ENCODE data around the gene PJA1. TPM values are rescaled to one million over a fixed set of nuclear protein-coding genes. Genes with fewer than 3 reads are reported as not detected.

PJA1 gene
- polyA plus RNA-seq, 3 donors: 2.1 to 11.6 (median 8.8) TPM

- Histone ChIP-seq H3K9me3 (replicated peaks in 1 of 2; ENCODE audit: control insufficient read depth in 1 of 2, insufficient read depth in 1 of 2, low read length in 2 of 2) (no peaks in the 10 kb centered on the region), H4K20me1 (ENCODE audit: insufficient read depth, low read length) (no peaks in the 10 kb centered on the region), H3K4me3 (replicated peaks in 1 of 3; ENCODE audit: low read depth in 2 of 3, low read length in 3 of 3) (no peak overlapping the region), H3K4me1 (ENCODE audit: control insufficient read depth in 1 of 2, insufficient read depth in 2 of 2, low read length in 2 of 2) (no peaks in the 10 kb centered on the region), H3K36me3 (replicated peaks in 1 of 2; ENCODE audit: control insufficient read depth in 1 of 2, insufficient read depth in 2 of 2, low read length in 2 of 2) (no peaks in the 10 kb centered on the region), H3K4me2 (replicated peaks; ENCODE audit: extremely low read depth, low read length, poor library complexity, severe bottlenecking) (no peak overlapping the region), H3K27me3 (ENCODE audit: control insufficient read depth in 2 of 2, insufficient read depth in 2 of 2, low read length in 2 of 2) (peaks cover 7 to 23% of the 10 kb centered on the region in 2 donors), H3K27ac (ENCODE audit: low read depth in 1 of 2, low read length in 2 of 2) (no peak overlapping the region), H2AFZ (ENCODE audit: insufficient read depth, low read depth, low read length, poor library complexity, severe bottlenecking) (no peak overlapping the region), H3K79me2 (ENCODE audit: insufficient read depth, low read length) (no peaks in the 10 kb centered on the region), H3K9ac (ENCODE audit: insufficient read depth, low read length, poor library complexity, severe bottlenecking) (no peak overlapping the region)
- Mint-ChIP-seq H3K36me3 (no peaks in the 10 kb centered on the region), H3K9me3 (peaks cover 0 to 3% (median 0%) of the 10 kb centered on the region in 7 donors), H3K27ac (no peak overlapping the region), H3K4me1 (no peaks in the 10 kb centered on the region), H3K27me3 (ENCODE audit: low read depth in 3 of 3) (peaks cover 28 to 38% (median 38%) of the 10 kb centered on the region in 3 donors), H3K4me3 (no peak overlapping the region)
- TF ChIP-seq CTCF (IDR thresholded peaks at IDR 0.05): no peak
- DNase-seq: no peak
- WGBS (ENCODE audit: insufficient coverage): 9% methylated on average over 32 of the region's 34 CpGs
- intact Hi-C loops (cut with micrococcal nuclease): no loop called here
These were observed 36.7 kb downstream of the PJA1 start for GRCh38 chrX:69128588-69128987.

- WGBS (ENCODE audit: insufficient coverage): no CpG with 5 or more reads among the region's 3 CpGs
These were observed 37.8 kb downstream of the PJA1 start for GRCh38 chrX:69127466-69127865.

More at GRCh38 chrX:69127466-69127865, 37.8 kb downstream of the PJA1 start:
- H3K4me3 Mint-ChIP-seq: no peak overlapping the region
- Histone ChIP-seq H3K4me1 (ENCODE audit: control insufficient read depth in 1 of 2, insufficient read depth in 2 of 2, low read length in 2 of 2) (no peaks in the 10 kb centered on the region), H3K4me3 (replicated peaks in 1 of 3; ENCODE audit: low read depth in 2 of 3, low read length in 3 of 3) (no peak overlapping the region), H3K9me3 (replicated peaks in 1 of 2; ENCODE audit: control insufficient read depth in 1 of 2, insufficient read depth in 1 of 2, low read length in 2 of 2) (no peaks in the 10 kb centered on the region), H3K9ac (ENCODE audit: insufficient read depth, low read length, poor library complexity, severe bottlenecking) (no peak overlapping the region), H3K79me2 (ENCODE audit: insufficient read depth, low read length) (no peaks in the 10 kb centered on the region), H3K4me2 (replicated peaks; ENCODE audit: extremely low read depth, low read length, poor library complexity, severe bottlenecking) (no peak overlapping the region), H3K36me3 (replicated peaks in 1 of 2; ENCODE audit: control insufficient read depth in 1 of 2, insufficient read depth in 2 of 2, low read length in 2 of 2) (no peaks in the 10 kb centered on the region), H3K27ac (ENCODE audit: low read depth in 1 of 2, low read length in 2 of 2) (no peak overlapping the region), H3K27me3 (ENCODE audit: control insufficient read depth in 2 of 2, insufficient read depth in 2 of 2, low read length in 2 of 2) (peaks cover 7 to 23% of the 10 kb centered on the region in 2 donors), H4K20me1 (ENCODE audit: insufficient read depth, low read length) (no peaks in the 10 kb centered on the region), H2AFZ (ENCODE audit: insufficient read depth, low read depth, low read length, poor library complexity, severe bottlenecking) (no peak overlapping the region)
- no peaks in the 10 kb centered on the region for H3K36me3 Mint-ChIP-seq
- intact Hi-C loops (cut with micrococcal nuclease): no loop called here
- H3K4me1 Mint-ChIP-seq: no peaks in the 10 kb centered on the region
- peaks cover 25 to 35% (median 34%) of the 10 kb centered on the region in 3 donors for H3K27me3 Mint-ChIP-seq (ENCODE audit: low read depth in 3 of 3)
- no peak overlapping the region for H3K27ac Mint-ChIP-seq
- no peak for DNase-seq
- peaks cover 0 to 3% (median 0%) of the 10 kb centered on the region in 7 donors for H3K9me3 Mint-ChIP-seq
- no peak for TF ChIP-seq CTCF (IDR thresholded peaks at IDR 0.05)
